Brain microvascular endothelial cell (primary cell): ENCODE data around the gene SMIM23.

Source experiments
- DNase-seq: peaks from one replicate; pipeline ENCODE4 v3.0.0-alpha.2; 2020
- H3K27ac ChIP-seq: fragments of 250-450 bp; sonication (Bioruptor Pico); 2 replicates; pipeline ENCODE4 v1.5.1; 2020; ENCODE audit warnings: mild to moderate bottlenecking, moderate library complexity
- H3K27me3 ChIP-seq: fragments of 250-450 bp; sonication (Bioruptor Pico); replicated peaks from 2 replicates; pipeline ENCODE4 v1.5.1; 2020; ENCODE audit warnings: mild to moderate bottlenecking
- H3K36me3 ChIP-seq: fragments of 250-450 bp; sonication (Bioruptor Pico); replicated peaks from 2 replicates; pipeline ENCODE4 v1.5.1; 2020; ENCODE audit warnings: mild to moderate bottlenecking
- H3K4me3 ChIP-seq: 2 replicates; pipeline ENCODE4 v1.5.1; 2011; ENCODE audit warnings: low read depth, mild to moderate bottlenecking, control low read depth, low read length, moderate library complexity
- CTCF ChIP-seq: IDR thresholded peaks from 2 replicates; pipeline ENCODE4 v1.5.1; 2011; ENCODE audit warnings: low read depth, mild to moderate bottlenecking, moderate library complexity, low read length, control low read depth, inconsistent platforms; ENCODE audit errors: missing control alignments
- in situ Hi-C: cut with HindIII; loops from 2 replicates; pipeline ENCODE4 v1.10.0; 2017; ENCODE audit warnings: low sequenced_read_pairs, low pct_ligation_motif_present

The SMIM23 gene

GRCh38 chr5:171789353-171789752 lies 3.7 kb downstream of the SMIM23 start:
- DNase-seq: no peak
- Histone ChIP-seq H3K4me3 (no peak overlapping the region), H3K27ac (no peak overlapping the region), H3K27me3 (no peaks in the 10 kb centered on the region), H3K36me3 (no peaks in the 10 kb centered on the region)
- no peak for TF ChIP-seq CTCF
- in situ Hi-C loops: no loop called here

GRCh38 chr5:171790408-171790807 lies 4.8 kb downstream of the SMIM23 start:
- no peak overlapping the region for H3K4me3 ChIP-seq
- in situ Hi-C loops: no loop called here
- no peaks in the 10 kb centered on the region for H3K36me3 ChIP-seq
- H3K27ac ChIP-seq: no peak overlapping the region
- no peaks in the 10 kb centered on the region for H3K27me3 ChIP-seq
- no peak for TF ChIP-seq CTCF
- no peak for DNase-seq

DNA sequence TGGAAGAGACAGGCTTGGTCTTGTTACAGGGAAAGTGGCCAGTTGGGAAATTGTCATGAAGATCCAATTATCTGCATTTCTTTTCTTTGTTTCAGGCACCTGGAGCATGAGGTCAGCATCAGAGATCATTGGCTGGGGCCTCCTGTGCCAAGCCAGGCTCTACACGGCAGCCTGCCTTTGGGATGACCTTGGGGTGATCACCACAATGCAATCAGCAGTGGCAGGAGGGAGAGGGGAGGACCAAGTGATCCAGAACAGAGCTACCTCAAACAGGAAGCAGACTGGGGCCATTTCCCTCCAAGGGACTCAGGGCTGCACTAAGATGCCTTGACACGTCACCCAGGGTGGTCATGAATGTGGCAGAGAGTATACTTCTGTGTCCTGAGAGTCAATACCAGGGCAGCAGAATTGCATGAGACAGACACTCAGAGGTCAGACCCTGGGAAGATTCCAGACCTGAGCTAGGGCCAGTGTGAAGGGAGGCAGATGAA lies 8.9 kb downstream of the SMIM23 start:
- in situ Hi-C loops: no loop called here
- H3K4me3 ChIP-seq: no peak overlapping the region

DNA sequence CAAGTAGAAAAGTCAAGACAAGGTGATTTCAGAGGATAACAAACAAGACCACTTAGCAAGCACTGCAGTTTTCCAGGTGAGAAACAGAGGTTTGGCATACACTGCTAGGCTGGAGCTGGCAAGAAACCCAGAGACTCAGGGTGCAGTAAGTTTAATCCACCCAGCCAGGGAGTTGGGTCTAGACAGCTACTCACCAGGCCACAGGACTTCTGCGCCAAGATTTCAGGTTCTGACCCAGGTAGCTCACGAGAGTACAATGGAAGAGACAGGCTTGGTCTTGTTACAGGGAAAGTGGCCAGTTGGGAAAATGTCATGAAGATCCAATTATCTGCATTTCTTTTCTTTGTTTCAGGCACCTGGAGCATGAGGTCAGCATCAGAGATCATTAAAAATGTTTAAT lies 9.8 kb downstream of the SMIM23 start:
- no peak for DNase-seq
- Histone ChIP-seq H3K27me3 (no peaks in the 10 kb centered on the region), H3K4me3 (no peak overlapping the region), H3K27ac (no peak overlapping the region), H3K36me3 (no peaks in the 10 kb centered on the region)
- in situ Hi-C loops: no loop called here
- no peak for TF ChIP-seq CTCF

More for the DNA sequence above, 8.9 kb downstream of the SMIM23 start:
- H3K36me3 ChIP-seq: no peaks in the 10 kb centered on the region
- TF ChIP-seq CTCF: no peak
- no peak overlapping the region for H3K27ac ChIP-seq
- no peaks in the 10 kb centered on the region for H3K27me3 ChIP-seq
- DNase-seq: no peak

DNA sequence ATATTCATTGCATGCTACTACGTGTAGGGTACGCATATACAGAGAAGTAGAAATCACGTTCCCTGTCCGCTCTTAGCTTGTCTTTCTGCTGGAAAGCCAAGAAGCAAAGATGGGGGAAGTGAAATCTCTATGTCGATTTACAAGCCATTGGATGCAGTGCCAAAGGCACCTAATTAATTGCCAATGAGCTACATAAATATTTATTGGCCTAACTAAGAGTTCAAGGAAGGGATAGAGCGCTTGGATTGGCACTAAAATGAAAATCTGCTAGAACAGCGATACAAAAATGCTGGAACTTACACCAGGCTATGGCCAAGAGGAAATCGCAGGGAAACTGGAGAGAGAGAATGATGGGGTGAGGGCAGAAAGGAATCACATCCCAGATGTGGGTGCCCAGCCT lies 10.8 kb downstream of the SMIM23 start:
- H3K4me3 ChIP-seq: no peak overlapping the region
- no peak overlapping the region for H3K27ac ChIP-seq
- DNase-seq: no peak
- in situ Hi-C loops: no loop called here
- H3K27me3 ChIP-seq: no peaks in the 10 kb centered on the region
- no peak for TF ChIP-seq CTCF
- no peaks in the 10 kb centered on the region for H3K36me3 ChIP-seq

- Histone ChIP-seq H3K27me3 (no peaks in the 10 kb centered on the region), H3K27ac (no peak overlapping the region), H3K36me3 (no peaks in the 10 kb centered on the region), H3K4me3 (no peak overlapping the region)
- in situ Hi-C loops: no loop called here
- DNase-seq: no peak
- TF ChIP-seq CTCF: no peak
Measured at GRCh38 chr5:171797543-171797942, 11.9 kb downstream of the SMIM23 start.
